ENCODE measurements around the gene ID1.
"Not testable (repeated sequence)": the region's sequence is repeated elsewhere in the genome, so short reads cannot be mapped to it uniquely, and the experiment has no call there.

ID1 gene

DNA sequence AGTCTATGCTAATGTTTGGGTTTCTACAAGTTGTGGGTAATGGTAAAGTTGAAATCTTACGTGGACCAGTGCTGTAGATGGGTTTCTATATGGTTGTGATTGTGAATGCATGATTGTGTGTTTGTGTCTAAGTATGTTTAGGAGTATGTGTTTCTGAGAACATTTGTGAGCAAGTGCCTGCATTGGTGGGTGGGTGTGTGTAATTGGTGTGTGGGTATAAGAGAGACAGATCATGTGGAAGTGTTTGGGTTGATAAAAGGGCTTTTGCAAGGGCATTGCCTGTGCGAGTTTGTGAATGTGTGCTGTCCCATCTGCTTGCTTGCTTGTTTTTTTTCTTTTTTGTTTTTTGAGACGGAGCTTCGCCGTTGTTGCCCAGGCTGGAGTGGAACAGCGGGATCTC is 25.8 kb upstream of the ID1 start:
- no peak overlapping the region for H3K27ac ChIP-seq (ENCODE audit: low read depth, low read length)
- H3K4me3 ChIP-seq (ENCODE audit: low read length), result no peak overlapping the region
- no peaks in the 10 kb centered on the region for H3K27me3 ChIP-seq (ENCODE audit: control insufficient read depth, insufficient read depth, low read length)
- no peaks in the 10 kb centered on the region for H3K36me3 ChIP-seq (ENCODE audit: control insufficient read depth, insufficient read depth, low read length)
- H3K4me1 ChIP-seq (ENCODE audit: control insufficient read depth, insufficient read depth, low read length), result no peaks in the 10 kb centered on the region
- no peak overlapping the region for H3K9ac ChIP-seq (ENCODE audit: low read length)

DNA sequence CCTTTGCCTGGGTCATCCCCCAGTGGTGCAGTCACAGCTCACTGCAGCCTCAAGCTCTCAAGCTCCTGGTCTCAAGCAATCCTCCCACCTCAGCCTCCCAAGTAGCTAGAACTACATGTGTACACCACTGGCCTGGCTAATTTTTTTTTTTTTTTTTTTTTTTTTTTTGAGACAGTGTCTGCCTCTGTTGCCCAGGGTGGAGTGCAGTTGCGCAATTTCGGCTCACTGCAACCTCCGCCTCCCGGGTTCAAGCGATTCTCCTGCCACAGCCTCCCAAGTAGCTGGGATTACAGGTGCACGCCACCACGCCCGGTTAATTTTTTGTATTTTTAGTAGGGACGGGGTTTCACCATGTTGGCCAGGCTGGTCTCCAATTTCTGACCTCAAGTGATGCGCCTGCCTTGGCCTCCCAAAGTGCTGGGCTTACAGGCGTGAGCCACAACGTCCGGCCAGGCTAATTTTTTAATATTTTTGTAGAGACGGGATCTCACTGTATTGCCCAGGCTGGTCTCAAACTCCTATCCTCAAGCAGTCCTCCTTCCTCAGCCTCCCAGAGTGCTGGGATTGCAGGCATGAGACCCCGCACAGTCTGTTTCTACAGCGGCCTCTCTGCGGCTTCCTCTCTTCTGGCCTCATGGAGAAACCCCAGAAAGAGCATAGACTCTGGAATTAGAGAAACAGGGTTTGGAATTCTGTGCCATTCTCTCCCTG is 25.0 kb upstream of the ID1 start:
- not testable (repeated sequence) for H3K36me3 ChIP-seq (ENCODE audit: control insufficient read depth, insufficient read depth, low read length); H3K27me3 ChIP-seq (ENCODE audit: control insufficient read depth, insufficient read depth, low read length); H3K4me1 ChIP-seq (ENCODE audit: control insufficient read depth, insufficient read depth, low read length); H3K4me3 ChIP-seq (ENCODE audit: low read length); H3K27ac ChIP-seq (ENCODE audit: low read depth, low read length); H3K9ac ChIP-seq (ENCODE audit: low read length)

DNA sequence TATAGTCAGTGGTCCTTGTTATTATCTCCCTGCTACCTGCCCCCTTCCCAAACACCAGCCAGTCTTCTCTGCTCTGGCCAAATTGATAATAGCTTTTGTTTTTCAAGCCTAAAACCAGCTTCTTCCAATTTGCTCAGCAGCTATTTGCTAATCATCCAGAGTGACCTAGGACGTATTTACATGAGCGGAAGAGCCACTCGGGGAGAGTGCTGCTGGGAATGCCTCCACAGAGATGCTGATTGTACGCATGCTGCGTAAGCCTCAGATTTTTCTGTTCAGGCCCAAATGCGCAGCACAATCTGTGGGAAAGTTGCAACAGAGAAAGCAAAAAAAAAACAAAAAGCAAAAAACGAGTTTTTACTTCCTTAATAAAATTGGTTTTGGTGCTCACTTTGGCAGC is 24.4 kb upstream of the ID1 start:
- Histone ChIP-seq H3K4me3 (ENCODE audit: low read length) (no peak overlapping the region), H3K4me1 (ENCODE audit: control insufficient read depth, insufficient read depth, low read length) (no peaks in the 10 kb centered on the region), H3K36me3 (ENCODE audit: control insufficient read depth, insufficient read depth, low read length) (no peaks in the 10 kb centered on the region), H3K27ac (ENCODE audit: low read depth, low read length) (no peak overlapping the region), H3K27me3 (ENCODE audit: control insufficient read depth, insufficient read depth, low read length) (no peaks in the 10 kb centered on the region), H3K9ac (ENCODE audit: low read length) (no peak overlapping the region)

DNA sequence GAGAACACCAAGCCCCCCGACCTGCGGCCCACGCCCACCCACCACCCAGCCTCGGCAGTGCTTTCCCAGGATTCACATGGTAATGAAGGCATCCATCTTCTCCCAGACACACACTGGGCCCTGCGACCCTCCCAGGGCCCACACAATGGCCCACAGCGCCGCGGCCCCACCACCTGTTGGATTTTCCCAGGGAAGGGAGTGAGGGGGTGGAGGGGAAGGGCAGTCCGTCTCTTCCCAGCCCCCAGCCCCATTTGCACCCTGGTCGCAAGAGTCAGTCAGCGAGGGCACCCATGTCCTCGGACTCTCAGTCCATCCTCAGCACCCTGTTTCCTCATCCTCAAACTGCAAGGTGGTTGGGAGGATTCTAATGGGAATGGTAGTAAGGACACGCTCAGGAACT is 23.7 kb upstream of the ID1 start:
- Histone ChIP-seq H3K4me1 (ENCODE audit: control insufficient read depth, insufficient read depth, low read length) (no peaks in the 10 kb centered on the region), H3K27ac (ENCODE audit: low read depth, low read length) (no peak overlapping the region), H3K27me3 (ENCODE audit: control insufficient read depth, insufficient read depth, low read length) (no peaks in the 10 kb centered on the region), H3K9ac (ENCODE audit: low read length) (no peak overlapping the region), H3K4me3 (ENCODE audit: low read length) (no peak overlapping the region), H3K36me3 (ENCODE audit: control insufficient read depth, insufficient read depth, low read length) (no peaks in the 10 kb centered on the region)

DNA sequence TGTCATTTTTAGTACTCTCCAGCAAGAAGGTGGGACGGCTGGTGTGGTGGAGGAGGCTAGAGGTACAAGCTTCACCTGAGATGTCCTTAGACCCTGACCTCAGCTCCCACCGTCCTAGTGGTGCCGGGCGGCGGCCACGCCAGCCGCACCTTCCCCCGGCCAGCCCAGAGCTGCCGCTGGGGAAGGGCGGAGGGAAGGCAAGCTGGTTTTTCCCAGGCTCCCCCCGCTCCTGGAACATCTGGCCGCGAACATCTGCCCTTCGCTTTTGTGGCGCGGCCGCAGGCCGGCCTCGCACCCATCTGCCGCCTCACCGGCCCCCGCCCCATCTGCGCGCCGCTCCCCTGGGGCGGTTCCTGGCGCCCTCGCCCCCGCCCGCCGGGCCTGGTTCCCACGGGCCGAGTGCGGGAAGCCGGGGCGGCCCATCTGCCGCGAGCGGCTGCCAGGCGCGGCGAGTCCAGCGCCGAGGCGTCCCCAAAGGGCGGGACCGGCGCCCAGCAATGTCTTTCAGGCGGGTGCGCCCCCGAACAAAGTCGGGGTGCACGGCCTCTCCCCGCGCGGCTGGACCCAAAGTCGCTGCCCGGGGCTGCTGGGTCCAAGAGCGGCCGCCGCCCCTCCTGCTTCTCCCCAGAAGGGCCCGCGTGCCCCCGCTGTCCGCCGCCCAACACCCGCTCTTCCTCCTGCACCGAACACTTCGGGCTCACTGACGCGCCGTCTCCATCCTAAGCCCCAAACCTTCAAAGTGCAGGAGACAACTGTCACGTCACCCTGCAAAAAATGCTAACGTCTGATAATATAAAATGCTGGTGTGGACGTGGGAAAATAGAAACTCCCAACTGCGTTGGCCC is 17.3 kb upstream of the ID1 start:
- H3K9ac ChIP-seq (ENCODE audit: low read length), result peak overlapping the region; percentile 49
- H3K4me1 ChIP-seq (ENCODE audit: control insufficient read depth, insufficient read depth, low read length), result peaks cover 3% of the 10 kb centered on the region
- H3K4me3 ChIP-seq (ENCODE audit: low read length), result peak overlapping the region; percentile 68
- peak overlapping the region; percentile 32 for H3K27ac ChIP-seq (ENCODE audit: low read depth, low read length)
- no peaks in the 10 kb centered on the region for H3K27me3 ChIP-seq (ENCODE audit: control insufficient read depth, insufficient read depth, low read length)
- no peaks in the 10 kb centered on the region for H3K36me3 ChIP-seq (ENCODE audit: control insufficient read depth, insufficient read depth, low read length)

DNA sequence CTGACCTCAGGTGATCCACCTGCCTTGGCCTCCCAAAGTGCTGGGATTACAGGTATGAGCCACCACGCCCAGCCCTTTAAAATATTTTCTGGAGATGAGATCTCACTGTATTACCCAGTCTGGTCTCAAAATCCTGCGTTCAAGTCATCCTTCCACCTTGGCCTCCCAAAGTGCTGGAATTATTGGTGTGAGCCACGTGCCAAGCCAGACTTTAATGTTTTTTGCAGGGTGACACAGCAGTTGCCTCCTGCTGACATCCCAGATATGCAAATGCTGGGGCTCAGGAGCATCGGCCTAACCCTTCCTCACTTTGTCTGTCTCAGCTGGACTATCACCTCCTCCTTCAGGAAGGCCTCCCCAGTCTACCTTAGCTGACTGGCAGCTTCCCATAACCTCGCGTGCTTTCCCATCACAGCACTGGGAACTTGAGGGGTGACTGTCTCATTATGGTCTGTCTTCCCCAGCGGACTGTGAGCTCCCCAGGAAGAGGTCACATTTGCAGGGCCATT is 14.3 kb upstream of the ID1 start:
- no peak overlapping the region for H3K4me3 ChIP-seq (ENCODE audit: low read length)
- H3K9ac ChIP-seq (ENCODE audit: low read length), result no peak overlapping the region
- H3K4me1 ChIP-seq (ENCODE audit: control insufficient read depth, insufficient read depth, low read length), result peaks cover 3% of the 10 kb centered on the region
- H3K27me3 ChIP-seq (ENCODE audit: control insufficient read depth, insufficient read depth, low read length), result no peaks in the 10 kb centered on the region
- no peak overlapping the region for H3K27ac ChIP-seq (ENCODE audit: low read depth, low read length)
- H3K36me3 ChIP-seq (ENCODE audit: control insufficient read depth, insufficient read depth, low read length), result no peaks in the 10 kb centered on the region

DNA sequence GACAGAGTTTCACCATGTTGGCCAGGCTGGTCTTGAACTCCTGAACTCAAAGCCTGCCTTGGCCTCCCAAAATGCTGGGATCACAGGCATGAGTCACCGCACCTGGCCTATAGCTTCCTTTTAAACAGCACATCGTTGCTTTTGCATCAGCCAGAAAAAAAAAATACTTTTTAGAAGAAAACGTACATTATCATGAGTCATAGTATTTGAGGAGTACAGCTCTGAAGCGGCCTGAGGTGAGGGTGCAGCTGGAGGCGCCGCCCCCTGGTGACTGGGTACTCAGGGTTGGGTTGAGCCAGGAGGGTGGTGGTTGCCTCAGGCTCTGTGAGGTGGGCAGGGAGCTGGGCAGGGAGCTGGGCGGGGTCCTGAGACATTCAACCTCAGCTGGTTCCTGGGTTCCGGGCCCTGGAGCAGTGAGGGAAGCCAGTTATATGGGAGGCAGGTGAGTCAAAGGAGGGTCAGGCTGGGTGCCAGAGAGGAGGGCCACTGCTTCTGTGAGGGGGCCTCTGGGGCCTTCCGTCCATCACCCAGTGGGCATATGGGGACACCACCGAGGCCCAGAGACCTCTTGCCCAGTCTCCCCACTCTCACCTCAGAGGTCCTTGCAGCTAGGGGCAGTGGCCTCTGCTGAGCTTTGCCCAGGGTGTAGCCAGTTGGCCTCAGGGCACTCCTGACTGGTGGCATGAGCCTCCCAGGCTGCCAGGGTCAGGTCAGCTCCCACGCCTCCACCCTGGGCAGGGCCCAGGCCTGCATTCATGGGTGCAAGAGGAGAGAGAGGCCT is 11.7 kb upstream of the ID1 start:
- Histone ChIP-seq H3K9ac (ENCODE audit: low read length) (no peak overlapping the region), H3K27ac (ENCODE audit: low read depth, low read length) (no peak overlapping the region), H3K4me3 (ENCODE audit: low read length) (no peak overlapping the region)

DNA sequence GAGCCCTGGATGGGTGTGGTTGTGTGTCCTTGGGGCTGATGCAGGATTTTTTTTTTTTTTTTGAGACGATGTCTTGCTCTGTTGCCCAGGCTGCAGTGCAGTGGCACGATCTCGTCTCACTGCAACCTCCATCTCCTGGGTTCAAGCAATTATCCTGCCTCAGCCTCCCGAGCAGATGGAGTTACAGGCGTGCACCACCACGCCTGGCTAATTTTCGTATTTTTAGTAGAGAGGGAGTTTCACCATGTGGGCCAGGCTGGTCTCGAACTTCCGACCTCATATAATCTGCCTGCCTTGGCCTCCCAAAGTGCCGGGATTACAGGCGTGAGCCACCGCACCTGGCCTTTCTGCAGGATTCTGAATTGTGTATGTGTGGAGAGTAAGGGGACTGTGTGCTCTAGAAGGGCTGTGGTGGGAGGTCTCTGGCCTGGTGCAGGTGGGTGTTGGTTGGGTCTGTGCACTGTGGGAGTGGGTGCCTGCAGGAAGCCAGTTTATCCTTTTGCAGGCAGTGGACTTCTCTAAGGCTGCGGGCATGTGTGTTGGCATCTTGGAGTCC is 11.0 kb upstream of the ID1 start:
- no peaks in the 10 kb centered on the region for H3K4me1 ChIP-seq (ENCODE audit: control insufficient read depth, insufficient read depth, low read length)
- no peaks in the 10 kb centered on the region for H3K27me3 ChIP-seq (ENCODE audit: control insufficient read depth, insufficient read depth, low read length)
- no peak overlapping the region for H3K27ac ChIP-seq (ENCODE audit: low read depth, low read length)
- H3K4me3 ChIP-seq (ENCODE audit: low read length), result no peak overlapping the region
- no peak overlapping the region for H3K9ac ChIP-seq (ENCODE audit: low read length)
- no peaks in the 10 kb centered on the region for H3K36me3 ChIP-seq (ENCODE audit: control insufficient read depth, insufficient read depth, low read length)

More for the DNA sequence above, 11.7 kb upstream of the ID1 start:
- Histone ChIP-seq H3K4me1 (ENCODE audit: control insufficient read depth, insufficient read depth, low read length) (no peaks in the 10 kb centered on the region), H3K27me3 (ENCODE audit: control insufficient read depth, insufficient read depth, low read length) (no peaks in the 10 kb centered on the region), H3K36me3 (ENCODE audit: control insufficient read depth, insufficient read depth, low read length) (no peaks in the 10 kb centered on the region)

DNA sequence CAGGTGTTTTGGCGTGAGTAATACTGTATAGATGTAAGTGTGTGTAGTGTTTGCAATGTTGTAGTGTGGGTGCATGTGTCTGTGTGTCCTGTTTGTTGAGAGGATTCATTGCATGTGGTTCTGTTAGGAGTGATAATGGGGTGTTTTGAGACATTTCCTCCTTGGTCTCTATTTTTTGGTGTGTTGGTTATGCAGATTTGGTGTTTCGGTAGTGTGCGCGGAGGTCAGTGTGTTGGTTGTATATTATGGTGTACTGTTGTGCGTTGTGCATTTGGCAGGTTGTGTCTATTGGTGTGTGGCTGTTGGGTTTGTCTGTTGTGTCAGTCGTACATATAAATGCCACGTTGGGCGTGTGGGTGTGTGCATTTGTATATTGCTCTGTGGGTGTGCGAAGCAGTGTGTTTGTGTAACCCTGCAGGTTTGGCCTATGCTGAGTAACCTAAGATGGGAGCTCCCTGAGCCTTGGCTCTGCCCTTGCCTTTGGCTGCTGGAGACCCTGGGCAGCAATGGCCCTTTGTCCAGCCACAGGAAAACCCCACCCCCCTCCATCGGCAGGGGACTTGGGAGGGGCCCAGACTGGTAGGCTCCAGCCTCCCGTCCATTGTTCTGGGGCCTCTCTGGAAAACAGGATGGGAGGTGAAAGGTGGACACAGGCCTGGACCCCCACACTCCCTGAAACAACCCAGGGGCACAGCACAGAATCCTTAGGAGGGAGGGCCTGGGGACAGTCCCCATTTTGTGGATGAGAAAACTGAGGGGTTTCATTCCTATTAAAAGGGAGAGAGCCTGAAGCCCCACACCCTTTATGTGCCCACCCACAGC is 10.3 kb upstream of the ID1 start:
- H3K4me1 ChIP-seq (ENCODE audit: control insufficient read depth, insufficient read depth, low read length), result no peaks in the 10 kb centered on the region
- H3K4me3 ChIP-seq (ENCODE audit: low read length), result no peak overlapping the region
- no peaks in the 10 kb centered on the region for H3K36me3 ChIP-seq (ENCODE audit: control insufficient read depth, insufficient read depth, low read length)
- no peaks in the 10 kb centered on the region for H3K27me3 ChIP-seq (ENCODE audit: control insufficient read depth, insufficient read depth, low read length)
- no peak overlapping the region for H3K27ac ChIP-seq (ENCODE audit: low read depth, low read length)
- H3K9ac ChIP-seq (ENCODE audit: low read length), result peak overlapping the region; percentile 32

DNA sequence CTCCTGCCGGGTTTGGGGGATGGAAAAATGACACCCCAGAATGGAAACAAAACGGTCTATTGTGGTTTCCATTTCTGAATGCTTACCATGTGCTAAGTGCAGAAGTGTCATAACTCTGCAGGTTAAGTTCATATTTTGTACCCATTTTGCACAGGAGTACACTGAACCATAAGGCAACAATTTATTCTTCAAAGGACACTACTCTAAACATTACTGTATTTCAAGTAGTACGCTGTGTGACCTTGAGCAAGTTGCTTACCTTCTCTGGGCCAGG is 9.8 kb upstream of the ID1 start:
- no peaks in the 10 kb centered on the region for H3K4me1 ChIP-seq (ENCODE audit: control insufficient read depth, insufficient read depth, low read length)
- H3K27ac ChIP-seq (ENCODE audit: low read depth, low read length), result no peak overlapping the region
- H3K4me3 ChIP-seq (ENCODE audit: low read length), result no peak overlapping the region
- no peaks in the 10 kb centered on the region for H3K27me3 ChIP-seq (ENCODE audit: control insufficient read depth, insufficient read depth, low read length)
- H3K9ac ChIP-seq (ENCODE audit: low read length), result no peak overlapping the region
- no peaks in the 10 kb centered on the region for H3K36me3 ChIP-seq (ENCODE audit: control insufficient read depth, insufficient read depth, low read length)

DNA sequence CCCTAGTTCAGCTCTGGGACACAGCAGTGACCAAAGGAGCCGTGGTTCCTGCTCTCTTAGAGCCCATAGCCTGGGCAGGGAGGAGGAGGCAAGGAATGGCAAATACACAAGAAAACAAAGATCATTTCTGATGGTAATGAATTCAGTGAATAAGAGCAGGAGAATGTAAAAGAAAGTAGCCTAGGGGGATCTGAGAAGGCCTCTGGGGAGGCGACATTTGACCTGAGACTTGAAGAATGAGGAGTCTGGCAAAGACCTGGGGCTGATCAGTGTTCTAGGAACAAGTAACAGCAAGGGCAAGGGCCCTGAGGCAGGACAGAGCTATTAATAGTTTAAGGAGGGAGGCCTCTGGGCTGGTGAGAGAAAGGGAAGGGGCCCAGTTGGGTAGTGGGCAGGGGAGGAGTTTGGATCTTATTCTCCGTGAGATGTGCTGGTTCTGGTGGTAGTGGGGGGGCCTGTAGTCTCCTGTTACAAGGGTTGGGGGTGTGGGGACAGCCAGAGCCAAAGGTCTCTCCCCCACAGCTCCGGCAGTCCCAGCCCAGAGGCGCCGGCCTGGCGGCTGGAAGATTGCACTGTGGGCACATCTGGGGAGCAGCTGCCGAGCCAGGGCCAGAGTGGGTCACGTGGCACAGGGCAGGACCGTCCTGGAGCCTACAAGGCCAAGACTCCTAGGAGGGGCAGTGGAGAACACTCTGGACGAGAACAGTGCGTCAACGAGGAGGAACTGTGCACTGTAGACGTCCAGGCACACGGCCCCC is 9.3 kb upstream of the ID1 start:
- Histone ChIP-seq H3K27ac (ENCODE audit: low read depth, low read length) (no peak overlapping the region), H3K36me3 (ENCODE audit: control insufficient read depth, insufficient read depth, low read length) (no peaks in the 10 kb centered on the region), H3K27me3 (ENCODE audit: control insufficient read depth, insufficient read depth, low read length) (no peaks in the 10 kb centered on the region), H3K4me3 (ENCODE audit: low read length) (no peak overlapping the region), H3K4me1 (ENCODE audit: control insufficient read depth, insufficient read depth, low read length) (no peaks in the 10 kb centered on the region), H3K9ac (ENCODE audit: low read length) (no peak overlapping the region)

Measured in rectal smooth muscle tissue (tissue), 1 donor.